ENCODE data around the gene ANKRD60. TPM values are rescaled to one million over a fixed set of nuclear protein-coding genes. Genes with fewer than 3 reads are reported as not detected.

The ANKRD60 gene
- total and polyA plus RNA-seq, 11 donors = not detected

GRCh38 chr20:58227391-58228102 is 906 bp downstream of the ANKRD60 start:
- TF ChIP-seq POLR2A (IDR thresholded peaks at IDR 0.05) (no peak), CTCF (IDR thresholded peaks at IDR 0.05) (no peak)
- H3K4me1 ChIP-seq = peaks cover 0 to 13% (median 0%) of the 10 kb centered on the region in 12 donors
- H3K36me3 ChIP-seq = peaks cover 0 to 18% (median 0%) of the 10 kb centered on the region in 9 donors
- no peak for DNase-seq
- intact Hi-C loops (cut with DNase I) = no loop called here
- H3K4me3 ChIP-seq = no peak overlapping the region
- no peak for ATAC-seq
- H3K27ac ChIP-seq = no peak overlapping the region
- 91 to 97% (median 94%) methylated on average over 5 of the region's 5 CpGs for WGBS, 4 donors
- no peaks in the 10 kb centered on the region for H3K9me3 ChIP-seq
- H3K27me3 ChIP-seq = peaks cover 9 to 65% (median 34%) of the 10 kb centered on the region in 9 donors

- WGBS, 4 donors = 48 to 58% (median 52%) methylated on average over 15 of the region's 15 CpGs
- intact Hi-C loops (cut with DNase I) = no loop called here
- H3K27ac ChIP-seq = no peak overlapping the region
- no peaks in the 10 kb centered on the region for H3K9me3 ChIP-seq
- no peaks in the 10 kb centered on the region for H3K36me3 ChIP-seq
- TF ChIP-seq CTCF (IDR thresholded peaks at IDR 0.05) (no peak), POLR2A (IDR thresholded peaks at IDR 0.05) (no peak)
- DNase-seq = no peak
- peaks cover 0 to 13% (median 0%) of the 10 kb centered on the region in 12 donors for H3K4me1 ChIP-seq
- H3K27me3 ChIP-seq = peaks cover 9 to 84% (median 40%) of the 10 kb centered on the region in 9 donors
- ATAC-seq = no peak
- H3K4me3 ChIP-seq = no peak overlapping the region
Measured at GRCh38 chr20:58225452-58226200, 2.8 kb downstream of the ANKRD60 start.

- 30 to 37% (median 34%) methylated on average over 5 of the region's 5 CpGs for WGBS, 4 donors
- ATAC-seq = peak in 3 of 4 donors; percentile 50 to 59 (median 56)
- H3K4me3 ChIP-seq = no peak overlapping the region
- intact Hi-C loops (cut with DNase I) = no loop called here
- no peaks in the 10 kb centered on the region for H3K36me3 ChIP-seq
- no peak for DNase-seq
- peaks cover 9 to 87% (median 40%) of the 10 kb centered on the region in 9 donors for H3K27me3 ChIP-seq
- H3K27ac ChIP-seq = no peak overlapping the region
- TF ChIP-seq POLR2A (IDR thresholded peaks at IDR 0.05) (no peak), CTCF (IDR thresholded peaks at IDR 0.05) (no peak)
- H3K4me1 ChIP-seq = peaks cover 0 to 13% (median 0%) of the 10 kb centered on the region in 12 donors
- no peaks in the 10 kb centered on the region for H3K9me3 ChIP-seq
Measured at GRCh38 chr20:58224974-58225373, 3.5 kb downstream of the ANKRD60 start.

- H3K4me3 ChIP-seq = no peak overlapping the region
- peaks cover 0 to 13% (median 0%) of the 10 kb centered on the region in 12 donors for H3K4me1 ChIP-seq
- intact Hi-C loops (cut with DNase I) = no loop called here
- no peak for TF ChIP-seq CTCF (IDR thresholded peaks at IDR 0.05)
- 87 to 90% (median 89%) methylated on average over 5 of the region's 5 CpGs for WGBS, 4 donors
- no peak overlapping the region for H3K27ac ChIP-seq
- H3K36me3 ChIP-seq = no peaks in the 10 kb centered on the region
- ATAC-seq (no peak), DNase-seq (no peak)
- H3K9me3 ChIP-seq = peaks cover 0 to 7% (median 0%) of the 10 kb centered on the region in 12 donors
- peaks cover 9 to 87% (median 41%) of the 10 kb centered on the region in 9 donors for H3K27me3 ChIP-seq
Measured at GRCh38 chr20:58224097-58224496, 4.4 kb downstream of the ANKRD60 start.
